HepG2 (cell line): ENCODE results near the gene CSNK1A1. TPM values are rescaled to one million over a fixed set of nuclear protein-coding genes. Genes with fewer than 3 reads are reported as not detected.
"Not testable (repeated sequence)": the region's sequence is repeated elsewhere in the genome, so short reads cannot be mapped to it uniquely, and the experiment has no call there.

Experiments used
- ATAC-seq: fragments of 200-7000 bp; cut with Tn5 transposase; 3 replicates; pipeline ENCODE4 v1.9.1; 2020; ENCODE audit warnings: mild to moderate bottlenecking, moderate library complexity
- BruUV-seq: library from RNA; stranded (reverse); fragments of 400-500 nt; replicated peaks from 2 replicates; lab custom pipeline; 2021; lab: Mats Ljungman, UMichigan
- CTCF ChIA-PET: fragments of 300-600 bp; formaldehyde crosslinking; extraction: SDS; loops from one replicate; lab custom pipeline; 2021; ENCODE audit warnings: low total read pairs, inconsistent platforms, low intra/inter-chr PET ratio; lab: Yijun Ruan, JAX
- POLR2A ChIA-PET: fragments of 350-600 bp; sonication (Branson Sonifier 250); formaldehyde crosslinking; loops from one replicate; lab custom pipeline; 2020; ENCODE audit warnings: antibody characterized with exemption, inconsistent platforms; lab: Yijun Ruan, JAX
- DNase-seq: peaks from one replicate; pipeline ENCODE4 v3.0.0-alpha.2; 2015; ENCODE audit warnings: low spot score
- FAIRE-seq: peaks from 3 replicates; lab custom pipeline; 2011; peaks lifted over from hg19 to GRCh38; lab: Jason Lieb, UNC
- H2AFZ ChIP-seq: one replicate; pipeline ENCODE4 v1.6.1; 2011; ENCODE audit warnings: low read length, inconsistent platforms
- H3K27ac ChIP-seq: fragments of 300-600 bp; 3 replicates; pipeline ENCODE4 v1.8.0; 2011; ENCODE audit warnings: mixed run types, mild to moderate bottlenecking, mixed read lengths, low read length, inconsistent platforms; ENCODE audit not compliant: insufficient read depth; ENCODE audit errors: extremely low read length
- H3K27me3 ChIP-seq, 2 experiments: fragments of 200-600 bp in 1 of 2; 2 replicates in 1 of 2; 3 replicates in 1 of 2; pipeline versions ENCODE4 v1.6.0 to v1.8.0; 2011; ENCODE audit warnings: low read length in 2 of 2, mild to moderate bottlenecking in 2 of 2, moderate library complexity in 2 of 2, inconsistent platforms in 1 of 2; ENCODE audit not compliant: insufficient read depth in 2 of 2, control insufficient read depth in 1 of 2
- H3K36me3 ChIP-seq, 2 experiments: fragments of 200-600 bp in 1 of 2; replicated peaks in 1 of 2; 2 replicates in 1 of 2; 3 replicates in 1 of 2; pipeline versions ENCODE4 v1.5.1 to v1.8.0; 2011; ENCODE audit warnings: low read length in 2 of 2, inconsistent platforms in 1 of 2; ENCODE audit not compliant: insufficient read depth in 2 of 2, control insufficient read depth in 1 of 2
- H3K4me1 ChIP-seq: 2 replicates; pipeline ENCODE4 v1.5.1; 2012; ENCODE audit warnings: low read length, inconsistent platforms; ENCODE audit not compliant: insufficient read depth
- H3K4me2 ChIP-seq: 2 replicates; pipeline ENCODE4 v1.6.0; 2011; ENCODE audit warnings: low read depth, low read length, inconsistent platforms
- H3K4me3 ChIP-seq, 3 experiments: fragments of 200-600 bp in 1 of 3; sonication (generic), shearing (Covaris generic) in 1 of 3; replicated peaks in 1 of 3; 2 replicates each; pipeline ENCODE4 v1.5.1; 2011 to 2016; ENCODE audit warnings: low read length in 3 of 3, inconsistent platforms in 2 of 3, low read depth in 2 of 3, mild to moderate bottlenecking in 2 of 3, control low read depth in 1 of 3, mixed read lengths in 1 of 3; ENCODE audit not compliant: insufficient read depth in 1 of 3
- H3K79me2 ChIP-seq: one replicate; pipeline ENCODE4 v1.6.1; 2011; ENCODE audit warnings: low read length, inconsistent platforms; ENCODE audit not compliant: insufficient read depth
- H3K9ac ChIP-seq: 2 replicates; pipeline ENCODE4 v1.6.0; 2011; ENCODE audit warnings: mild to moderate bottlenecking, low read depth, low read length, inconsistent platforms; ENCODE audit not compliant: insufficient read depth
- H3K9me3 ChIP-seq: 2 replicates; pipeline ENCODE4 v1.5.1; 2012; ENCODE audit warnings: mild to moderate bottlenecking, low read length
- H4K20me1 ChIP-seq: 2 replicates; pipeline ENCODE4 v1.6.0; 2011; ENCODE audit warnings: inconsistent platforms, mild to moderate bottlenecking, low read length, moderate library complexity; ENCODE audit not compliant: insufficient read depth
- CEBPB ChIP-seq: IDR thresholded peaks from 2 replicates; pipeline ENCODE4 v1.6.1; 2011; ENCODE audit warnings: low read depth, low read length, improper control_type of control experiment, borderline replicate concordance
- HOXA5 ChIP-seq: sonication (generic); formaldehyde crosslinking; IDR thresholded peaks from 2 replicates; pipeline ENCODE4 v1.4.0; 2020; ENCODE audit warnings: missing genetic modification reagents
- MTA3 ChIP-seq: sonication (generic); formaldehyde crosslinking; IDR thresholded peaks from 2 replicates; pipeline ENCODE4 v1.4.0; 2020; ENCODE audit warnings: missing genetic modification reagents
- TEAD3 ChIP-seq: optimal IDR thresholded peaks from 2 replicates; pipeline ENCODE3; 2016; ENCODE audit warnings: borderline replicate concordance
- ZFP41 ChIP-seq: sonication (generic); formaldehyde crosslinking; IDR thresholded peaks from 2 replicates; pipeline ENCODE4 v1.4.0; 2020; ENCODE audit warnings: mild to moderate bottlenecking, missing genetic modification reagents, borderline replicate concordance
- ZNF256 ChIP-seq: sonication (generic); formaldehyde crosslinking; conservative IDR thresholded peaks from 2 replicates; pipeline ENCODE4 v1.4.0; 2020; ENCODE audit warnings: missing genetic modification reagents
- ZNF260 ChIP-seq: sonication (generic); formaldehyde crosslinking; IDR thresholded peaks from 2 replicates; pipeline ENCODE4 v1.4.0; 2020; ENCODE audit warnings: missing genetic modification reagents, low read depth, mild to moderate bottlenecking, borderline replicate concordance
- ZNF441 ChIP-seq: sonication (generic); formaldehyde crosslinking; IDR thresholded peaks from 2 replicates; pipeline ENCODE4 v1.7.0; 2021; ENCODE audit warnings: missing genetic modification reagents, borderline replicate concordance
- ZNF629 ChIP-seq: sonication (generic); formaldehyde crosslinking; conservative IDR thresholded peaks from 2 replicates; pipeline ENCODE4 v1.5.0; 2020; ENCODE audit warnings: missing genetic modification reagents
- ZZZ3 ChIP-seq: sonication (generic); formaldehyde crosslinking; IDR thresholded peaks from 2 replicates; pipeline ENCODE4 v1.4.0; 2020; ENCODE audit warnings: missing genetic modification reagents, mild to moderate bottlenecking, borderline replicate concordance
- WGBS: methylation state at CpG from one replicate; pipeline ENCODE4 v1.1.6; 2017; ENCODE audit warnings: low lambda C conversion rate; 5-methylcytosine and 5-hydroxymethylcytosine counted together
- in situ Hi-C: cut with HindIII; loops from 2 replicates; pipeline ENCODE4 v1.10.0; 2017; ENCODE audit warnings: low pct_unique_long_range_greater_than_20kb; ENCODE audit not compliant: extremely low pct_ligation_motif_present
- intact Hi-C: fragments of 100-400 bp; cut with micrococcal nuclease; formaldehyde crosslinking; loops from one replicate; pipeline ENCODE4 v1.10.0; 2022; ENCODE audit not compliant: unreplicated experiment
- polyA plus RNA-seq, 8 experiments: library from polyadenylated mRNA; depleted of rRNA in 3 of 8; stranded (reverse) in 7 of 8; unstranded in 1 of 8; fragments of >200 nt; fragmentation: Illumina TruSeq in 4 of 8; extraction: Trizol in 4 of 8; gene quantifications; 2 replicates each; pipeline versions ENCODE4 v1.2.1 to v1.2.3, GENCODE V29; 2011 to 2016; ENCODE audit warnings: low read depth in 4 of 8, missing spikeins in 1 of 8, mixed read lengths in 1 of 8; ENCODE audit not compliant: insufficient read depth in 1 of 8
- total RNA-seq, 5 experiments: library from RNA; depleted of rRNA; stranded (reverse); fragments of >200 nt; fragmentation: Illumina TruSeq; extraction: Trizol; gene quantifications; 2 replicates each; pipeline ENCODE4 v1.2.3, GENCODE V29; 2016; ENCODE audit warnings: low read depth in 1 of 5
- TF ChIP-seq, protein P1 (sequence below): sonication (generic); formaldehyde crosslinking; IDR thresholded peaks from 2 replicates; pipeline ENCODE4 v1.4.0; 2020; ENCODE audit warnings: mild to moderate bottlenecking, low read depth, missing genetic modification reagents

CSNK1A1 gene
- total and polyA plus RNA-seq, 2 of the 13 experiments (the other 11 are each of a cell fraction or from before 2014, with no cell fraction given), result 89.0 to 149 TPM

GRCh38 chr5:149595105-149595504 is 43.9 kb upstream of the CSNK1A1 start:
- 0 out of 2 replicates have a peak, but pooled peaks have one; percentile 12 for TF ChIP-seq CEBPB
- CTCF ChIA-PET, H4K20me1 ChIP-seq, H3K27me3 ChIP-seq, FAIRE-seq, H3K4me2 ChIP-seq, DNase-seq, H3K36me3 ChIP-seq, H3K79me2 ChIP-seq, BruUV-seq, H3K27ac ChIP-seq, POLR2A ChIA-PET, H3K4me3 ChIP-seq, H3K9me3 ChIP-seq, intact Hi-C loops, H3K4me1 ChIP-seq, ATAC-seq, H2AFZ ChIP-seq, H3K9ac ChIP-seq, in situ Hi-C loops: not testable (repeated sequence)
- WGBS, result 2% methylated on average over 3 of the region's 3 CpGs

- BruUV-seq, result no TSS peak
- ATAC-seq (no peak), DNase-seq (no peak), FAIRE-seq (no peak)
- Histone ChIP-seq H3K4me1 (no peaks in the 10 kb centered on the region), H3K27ac (no peak overlapping the region), H4K20me1 (no peaks in the 10 kb centered on the region), H3K4me3 (no peak overlapping the region), H3K27me3 (peaks cover 0 to 8% of the 10 kb centered on the region in 2 experiments; a peak in 1 of 5 replicates), H3K79me2 (no peaks in the 10 kb centered on the region), H3K9ac (no peak overlapping the region), H3K9me3 (no peaks in the 10 kb centered on the region), H3K4me2 (no peak overlapping the region), H3K36me3 (no peaks in the 10 kb centered on the region), H2AFZ (no peak overlapping the region)
- POLR2A ChIA-PET, result no interaction called here
- 53% methylated on average over 5 of the region's 5 CpGs for WGBS
- TF ChIP-seq, protein P1, sequence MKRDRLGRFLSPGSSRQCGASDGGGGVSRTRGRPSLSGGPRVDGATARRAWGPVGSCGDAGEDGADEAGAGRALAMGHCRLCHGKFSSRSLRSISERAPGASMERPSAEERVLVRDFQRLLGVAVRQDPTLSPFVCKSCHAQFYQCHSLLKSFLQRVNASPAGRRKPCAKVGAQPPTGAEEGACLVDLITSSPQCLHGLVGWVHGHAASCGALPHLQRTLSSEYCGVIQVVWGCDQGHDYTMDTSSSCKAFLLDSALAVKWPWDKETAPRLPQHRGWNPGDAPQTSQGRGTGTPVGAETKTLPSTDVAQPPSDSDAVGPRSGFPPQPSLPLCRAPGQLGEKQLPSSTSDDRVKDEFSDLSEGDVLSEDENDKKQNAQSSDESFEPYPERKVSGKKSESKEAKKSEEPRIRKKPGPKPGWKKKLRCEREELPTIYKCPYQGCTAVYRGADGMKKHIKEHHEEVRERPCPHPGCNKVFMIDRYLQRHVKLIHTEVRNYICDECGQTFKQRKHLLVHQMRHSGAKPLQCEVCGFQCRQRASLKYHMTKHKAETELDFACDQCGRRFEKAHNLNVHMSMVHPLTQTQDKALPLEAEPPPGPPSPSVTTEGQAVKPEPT (CRISPR knock-in tag), result no peak
- no peak for TF ChIP-seq MTA3 (CRISPR knock-in tag)
- no peak for TF ChIP-seq ZNF256 (CRISPR knock-in tag)
- no peak for TF ChIP-seq ZNF629 (CRISPR knock-in tag)
- no peak for TF ChIP-seq HOXA5 (CRISPR knock-in tag)
- TF ChIP-seq ZZZ3, result no peak
- TF ChIP-seq ZNF260 (CRISPR knock-in tag), result no peak
- no peak for TF ChIP-seq ZFP41 (CRISPR knock-in tag)
- TF ChIP-seq TEAD3 (CRISPR knock-in tag), result no peak
- TF ChIP-seq ZNF441, result no peak
- CTCF ChIA-PET, result no interaction called here
- intact Hi-C loops (no loop called here), in situ Hi-C loops (no loop called here)
Observed at GRCh38 chr5:149594206-149594895, 43.1 kb upstream of the CSNK1A1 start.
